GM18867 (cell line): ENCODE data around the gene MEF2A.
A peak's percentile ranks its signal among the peaks of the same experiment; 100 is the strongest.

Experiments
- ATAC-seq: cut with Tn5 transposase; IDR thresholded peaks from one replicate; pipeline ENCODE4 v1.9.1; 2021; ENCODE audit warnings: mild to moderate bottlenecking, moderate library complexity; ENCODE audit not compliant: unreplicated experiment

The MEF2A gene

GRCh38 chr15:99605490-99605931 is 39.7 kb downstream of the MEF2A start:
- ATAC-seq: no peak

- no peak for ATAC-seq
These were observed 40.2 kb downstream of the MEF2A start for GRCh38 chr15:99605990-99606389.

- ATAC-seq: no peak
These were observed 40.9 kb downstream of the MEF2A start for GRCh38 chr15:99606646-99607045.

GRCh38 chr15:99613481-99613880 is 47.7 kb downstream of the MEF2A start:
- ATAC-seq: no peak

GRCh38 chr15:99613887-99614647 is 48.3 kb downstream of the MEF2A start:
- no peak for ATAC-seq

- peak; percentile 49 for ATAC-seq
These were observed 49.0 kb downstream of the MEF2A start for GRCh38 chr15:99614749-99615288.

- ATAC-seq: no peak
These were observed 49.7 kb downstream of the MEF2A start for GRCh38 chr15:99615460-99615859.

GRCh38 chr15:99616129-99616528 is 50.3 kb downstream of the MEF2A start:
- ATAC-seq: no peak

GRCh38 chr15:99616773-99617342 is 51.1 kb downstream of the MEF2A start:
- no peak for ATAC-seq

- ATAC-seq: no peak
These were observed 53.2 kb downstream of the MEF2A start for GRCh38 chr15:99618941-99619411.

GRCh38 chr15:99619712-99620111 is 53.9 kb downstream of the MEF2A start:
- ATAC-seq: no peak

GRCh38 chr15:99620178-99620577 is 54.4 kb downstream of the MEF2A start:
- no peak for ATAC-seq

GRCh38 chr15:99621767-99622166 is 56.0 kb downstream of the MEF2A start:
- no peak for ATAC-seq

- ATAC-seq: no peak
These were observed 62.7 kb downstream of the MEF2A start for GRCh38 chr15:99628374-99629001.

- ATAC-seq: peak; percentile 18
These were observed 64.9 kb downstream of the MEF2A start for GRCh38 chr15:99630607-99631131.

GRCh38 chr15:99631255-99631654 is 65.5 kb downstream of the MEF2A start:
- ATAC-seq: peak; percentile 94

- no peak for ATAC-seq
These were observed 66.7 kb downstream of the MEF2A start for GRCh38 chr15:99632521-99632920.

GRCh38 chr15:99633655-99634054 is 67.9 kb downstream of the MEF2A start:
- no peak for ATAC-seq

GRCh38 chr15:99634576-99634975 is 68.8 kb downstream of the MEF2A start:
- ATAC-seq: no peak

- ATAC-seq: no peak
These were observed 69.4 kb downstream of the MEF2A start for GRCh38 chr15:99635145-99635544.

- ATAC-seq: peak; percentile 55
These were observed 70.0 kb downstream of the MEF2A start for GRCh38 chr15:99635794-99636193.
